ENCODE data around the gene PLSCR4.

DNA sequence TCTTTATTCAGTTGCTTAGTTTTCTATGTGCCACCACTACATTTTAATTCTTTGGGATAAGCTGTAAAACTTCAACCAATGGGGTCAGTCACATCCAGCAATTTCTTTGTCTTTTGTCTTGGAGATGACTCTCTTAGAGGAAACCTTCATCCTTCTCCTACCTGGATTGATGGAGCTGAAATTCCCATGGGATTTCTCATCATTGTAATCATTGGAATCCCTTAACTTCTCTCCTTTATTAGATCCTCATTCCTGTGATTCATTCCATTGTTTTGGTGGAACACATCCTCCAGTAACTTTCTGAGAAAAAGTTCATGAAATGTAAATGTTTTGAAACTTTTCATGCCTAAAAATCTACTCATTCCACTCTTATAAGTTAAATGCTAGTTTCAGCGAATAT is 80.3 kb downstream of the PLSCR4 start:
- TF ChIP-seq, protein P1, sequence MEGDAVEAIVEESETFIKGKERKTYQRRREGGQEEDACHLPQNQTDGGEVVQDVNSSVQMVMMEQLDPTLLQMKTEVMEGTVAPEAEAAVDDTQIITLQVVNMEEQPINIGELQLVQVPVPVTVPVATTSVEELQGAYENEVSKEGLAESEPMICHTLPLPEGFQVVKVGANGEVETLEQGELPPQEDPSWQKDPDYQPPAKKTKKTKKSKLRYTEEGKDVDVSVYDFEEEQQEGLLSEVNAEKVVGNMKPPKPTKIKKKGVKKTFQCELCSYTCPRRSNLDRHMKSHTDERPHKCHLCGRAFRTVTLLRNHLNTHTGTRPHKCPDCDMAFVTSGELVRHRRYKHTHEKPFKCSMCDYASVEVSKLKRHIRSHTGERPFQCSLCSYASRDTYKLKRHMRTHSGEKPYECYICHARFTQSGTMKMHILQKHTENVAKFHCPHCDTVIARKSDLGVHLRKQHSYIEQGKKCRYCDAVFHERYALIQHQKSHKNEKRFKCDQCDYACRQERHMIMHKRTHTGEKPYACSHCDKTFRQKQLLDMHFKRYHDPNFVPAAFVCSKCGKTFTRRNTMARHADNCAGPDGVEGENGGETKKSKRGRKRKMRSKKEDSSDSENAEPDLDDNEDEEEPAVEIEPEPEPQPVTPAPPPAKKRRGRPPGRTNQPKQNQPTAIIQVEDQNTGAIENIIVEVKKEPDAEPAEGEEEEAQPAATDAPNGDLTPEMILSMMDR (IDR thresholded peaks at IDR 0.05; ENCODE audit: low read depth, low read length): no peak
- TF ChIP-seq POLR2A (IDR thresholded peaks at IDR 0.05; ENCODE audit: extremely low read depth, insufficient read length) (no peak), MYC (IDR thresholded peaks at IDR 0.05; ENCODE audit: low read depth, low read length) (no peak)
- TF ChIP-seq, protein P2, sequence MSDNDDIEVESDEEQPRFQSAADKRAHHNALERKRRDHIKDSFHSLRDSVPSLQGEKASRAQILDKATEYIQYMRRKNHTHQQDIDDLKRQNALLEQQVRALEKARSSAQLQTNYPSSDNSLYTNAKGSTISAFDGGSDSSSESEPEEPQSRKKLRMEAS (IDR thresholded peaks at IDR 0.05; ENCODE audit: low read depth, low read length): no peak

All from NB4 (cell line).